HG03135 (cell line): ENCODE data around the gene C2CD4A.
"Not testable (repeated sequence)": the region's sequence is repeated elsewhere in the genome, so short reads cannot be mapped to it uniquely, and the experiment has no call there.

Source experiments
- ATAC-seq: cut with Tn5 transposase; IDR thresholded peaks from one replicate; pipeline ENCODE4 v1.9.1; 2021; ENCODE audit warnings: mild to moderate bottlenecking, moderate library complexity; ENCODE audit not compliant: unreplicated experiment

C2CD4A gene, protein sequence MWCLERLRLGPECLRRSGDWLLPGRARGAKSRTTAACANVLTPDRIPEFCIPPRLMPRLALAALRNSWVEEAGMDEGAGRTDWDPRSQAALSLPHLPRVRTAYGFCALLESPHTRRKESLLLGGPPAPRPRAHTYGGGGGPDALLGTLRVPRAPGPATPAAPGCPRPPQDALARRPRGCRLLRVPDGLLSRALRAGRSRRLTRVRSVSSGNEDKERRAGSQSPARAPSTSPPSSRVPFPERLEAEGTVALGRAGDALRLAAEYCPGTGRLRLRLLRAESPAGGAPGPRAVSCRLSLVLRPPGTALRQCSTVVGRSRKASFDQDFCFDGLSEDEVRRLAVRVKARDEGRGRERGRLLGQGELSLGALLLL

GRCh38 chr15:62066663-62067447 is at the start of gene C2CD4A:
Gene C2CD4A, plus strand, starts transcription at chr15:62066977. Its CDS starts 637 bp downstream, at chr15:62067614.
- no peak for ATAC-seq

DNA sequence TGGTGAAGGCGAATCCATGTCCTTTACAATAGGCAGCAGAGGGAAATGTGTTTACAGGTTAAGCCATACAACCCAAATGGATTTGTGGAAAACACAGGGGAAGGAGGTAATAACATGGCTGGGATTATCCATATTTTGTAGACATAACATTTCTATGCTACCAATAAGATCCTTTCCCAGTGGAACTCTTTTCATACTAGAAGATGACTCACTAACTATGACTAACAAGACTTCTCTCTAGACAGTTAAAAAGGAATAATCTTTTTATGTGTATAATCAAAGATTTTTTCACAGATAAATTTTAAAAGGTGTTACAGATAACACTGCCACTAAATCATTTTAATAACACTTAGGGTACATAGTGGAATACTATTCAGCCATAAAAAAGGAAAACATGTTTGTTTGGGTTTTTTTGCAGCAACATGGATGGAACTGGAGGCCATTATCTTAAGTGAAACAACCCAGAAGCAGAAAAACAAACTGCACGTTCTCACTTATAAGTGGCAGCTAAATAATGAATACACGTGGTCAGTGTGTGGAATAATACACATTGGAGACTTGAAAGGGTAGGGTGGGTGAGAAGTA is 46.1 kb upstream of the C2CD4A start:
- ATAC-seq = no peak

GRCh38 chr15:62021991-62022600 is 44.7 kb upstream of the C2CD4A start:
- ATAC-seq = no peak

- no peak for ATAC-seq
Observed at GRCh38 chr15:62026487-62027262, 40.1 kb upstream of the C2CD4A start.

GRCh38 chr15:62027263-62027565 is 39.6 kb upstream of the C2CD4A start:
- no peak for ATAC-seq

GRCh38 chr15:62027916-62028315 is 38.9 kb upstream of the C2CD4A start:
- no peak for ATAC-seq

- no peak for ATAC-seq
Observed at GRCh38 chr15:62035256-62035924, 31.4 kb upstream of the C2CD4A start.

- ATAC-seq = no peak
Observed at GRCh38 chr15:62046078-62046743, 20.6 kb upstream of the C2CD4A start.

DNA sequence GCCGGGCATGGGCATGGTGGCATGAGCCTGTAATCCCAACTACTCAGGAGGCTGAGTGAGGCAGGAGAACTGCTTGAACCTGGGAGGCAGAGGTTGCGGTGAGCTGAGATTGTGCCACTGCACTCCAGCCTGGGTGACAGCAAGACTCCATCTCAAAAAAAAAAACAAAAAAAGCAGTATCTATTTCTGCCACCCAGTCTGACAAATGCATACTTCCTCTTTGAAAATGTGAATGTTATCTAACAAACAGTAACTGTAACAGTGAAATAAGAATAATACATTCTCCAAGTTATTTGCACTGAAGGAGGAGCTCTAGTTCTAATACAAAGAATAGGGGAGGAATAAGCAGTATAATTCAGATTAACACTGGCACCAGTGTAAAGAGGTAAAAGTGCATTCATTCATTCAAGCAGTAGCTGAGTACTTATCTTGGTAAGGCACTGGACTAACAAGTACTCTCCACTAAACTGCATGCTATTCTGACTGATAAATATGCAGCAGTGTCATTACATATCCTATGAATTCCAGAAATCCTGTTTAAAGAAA is 19.4 kb upstream of the C2CD4A start:
- ATAC-seq = no peak

DNA sequence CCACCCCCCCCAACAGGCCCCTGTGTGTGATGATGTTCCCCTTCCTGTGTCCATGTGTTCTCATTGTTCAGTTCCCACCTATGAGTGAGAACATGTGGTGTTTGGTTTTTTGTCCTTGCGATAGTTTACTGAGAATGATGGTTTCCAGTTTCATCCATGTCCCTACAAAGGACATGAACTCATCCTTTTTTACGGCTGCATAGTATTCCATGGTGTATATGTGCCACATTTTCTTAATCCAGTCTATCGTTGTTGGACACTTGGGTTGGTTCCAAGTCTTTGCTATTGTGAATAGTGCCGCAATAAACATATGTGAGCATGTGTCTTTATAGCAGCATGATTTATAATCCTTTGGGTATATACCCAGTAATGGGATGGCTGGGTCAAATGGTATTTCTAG is 18.5 kb upstream of the C2CD4A start:
- ATAC-seq = not testable (repeated sequence)

GRCh38 chr15:62050115-62050514 is 16.7 kb upstream of the C2CD4A start:
- ATAC-seq = no peak

DNA sequence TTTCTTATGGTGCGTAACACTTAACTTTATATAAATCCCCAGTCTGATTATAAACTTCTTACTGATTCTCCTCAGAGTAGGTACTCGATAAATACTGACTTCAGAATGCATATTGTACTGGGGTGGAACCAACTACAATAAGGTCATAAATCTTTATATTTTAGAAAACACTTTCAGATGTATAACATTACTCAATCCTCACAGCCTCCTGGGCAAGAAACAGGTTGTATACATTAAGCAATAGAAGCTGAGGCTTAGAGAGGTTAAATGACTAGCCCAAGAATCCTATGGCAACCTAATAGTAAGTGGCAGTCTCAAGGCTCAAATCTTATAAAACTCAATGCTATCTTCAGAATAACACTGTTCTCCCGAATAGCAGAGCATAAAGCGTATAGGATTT is 15.6 kb upstream of the C2CD4A start:
- ATAC-seq = no peak

DNA sequence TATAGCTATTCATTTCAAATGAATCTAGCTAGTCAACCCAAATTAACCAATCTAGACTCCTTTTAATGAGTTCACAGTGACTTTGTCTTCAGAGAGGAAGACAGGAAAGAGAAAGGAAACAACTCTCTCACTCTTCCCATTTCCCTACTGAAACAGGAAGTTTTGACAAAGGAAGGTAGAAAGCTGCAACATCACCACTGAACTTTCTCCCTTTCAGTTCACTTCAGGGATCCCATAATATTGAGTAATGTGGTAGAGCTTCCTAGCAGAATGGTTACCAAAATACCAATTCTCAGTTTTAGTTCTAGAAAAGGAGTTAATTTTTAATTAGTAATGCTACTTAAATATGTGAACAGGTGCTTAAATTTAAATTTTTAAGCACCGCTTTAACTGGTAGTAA is 14.1 kb upstream of the C2CD4A start:
- ATAC-seq = no peak

DNA sequence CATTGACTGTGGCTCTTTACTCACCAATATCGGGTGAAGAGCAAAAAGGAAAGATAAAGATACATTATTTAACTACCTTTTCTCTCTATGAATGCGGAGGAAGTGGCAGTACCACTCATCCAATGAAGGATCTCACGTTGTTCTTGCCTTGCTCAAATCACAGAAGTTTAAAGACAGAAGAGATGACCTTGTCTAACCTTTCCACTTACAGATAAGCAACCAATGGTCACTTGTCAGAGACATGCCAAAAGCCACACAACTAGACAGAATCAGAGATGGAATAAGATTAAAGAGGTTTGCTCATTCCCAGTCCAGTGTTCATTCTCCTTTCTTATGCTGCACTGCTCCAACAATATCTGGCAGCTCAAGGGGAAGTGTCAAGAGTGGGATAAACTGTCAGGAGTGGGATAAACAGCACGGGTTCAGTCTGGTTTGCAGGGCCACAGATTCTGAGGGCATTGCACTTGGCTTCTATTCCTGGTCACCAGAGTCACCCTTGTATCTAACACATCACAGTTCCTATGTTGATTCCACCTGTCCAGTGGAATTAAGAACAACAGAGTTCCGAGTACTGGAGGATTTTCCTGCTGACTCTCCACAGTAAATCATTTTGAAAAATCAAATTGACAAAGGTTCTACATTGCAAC is 13.2 kb upstream of the C2CD4A start:
- ATAC-seq = no peak

DNA sequence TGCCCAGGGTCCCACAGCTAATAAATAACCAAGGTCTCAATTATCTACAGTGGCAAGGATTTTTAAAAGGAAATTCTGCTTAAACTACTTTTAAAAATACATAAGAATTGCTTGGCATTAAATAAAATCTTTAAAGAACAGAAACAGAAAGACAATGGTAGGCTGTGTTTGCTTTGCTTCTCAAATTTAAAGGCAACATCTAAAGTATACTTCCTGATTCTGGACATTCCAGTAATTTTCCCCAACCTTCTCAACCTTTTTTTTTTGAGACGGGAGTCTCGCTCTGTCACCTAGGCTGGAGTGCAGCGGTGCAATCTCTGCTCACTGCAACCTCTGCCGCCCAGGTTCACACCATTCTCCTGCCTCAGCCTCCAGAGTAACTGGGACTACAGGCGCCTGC is 11.8 kb upstream of the C2CD4A start:
- no peak for ATAC-seq

DNA sequence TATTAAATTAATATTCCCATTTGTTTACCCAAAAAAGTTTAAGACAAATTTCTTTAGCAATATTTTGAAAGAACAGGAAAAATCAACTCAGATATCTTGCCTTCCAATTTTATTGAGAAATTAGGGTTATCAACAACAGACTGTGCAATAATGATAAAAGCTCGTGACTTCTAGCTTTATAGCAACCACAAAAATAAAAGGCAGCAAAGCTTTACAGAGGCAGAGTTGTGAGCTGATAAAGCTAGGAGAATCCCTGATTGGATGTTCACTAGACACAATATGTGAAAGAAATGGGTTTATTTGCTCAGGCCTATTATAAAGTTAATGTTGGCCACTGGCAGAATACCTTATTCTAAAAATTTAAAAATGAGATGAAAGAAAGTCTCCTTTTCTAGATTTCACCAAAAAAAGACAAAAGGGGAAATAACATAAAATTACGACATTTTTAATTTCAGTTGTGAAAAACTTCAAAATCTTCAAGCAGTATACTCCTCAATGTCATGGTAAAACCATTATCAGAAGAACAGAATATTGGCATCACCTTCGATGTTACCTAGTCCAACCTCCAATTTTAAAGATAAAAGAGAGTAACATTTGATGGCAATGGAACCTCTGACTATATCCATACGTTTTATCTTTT is 9.3 kb upstream of the C2CD4A start:
- no peak for ATAC-seq

- no peak for ATAC-seq
Observed at GRCh38 chr15:62058327-62059028, 8.3 kb upstream of the C2CD4A start.
